Caco-2 (cell line): Measurements from ENCODE around the gene AIG1. TPM values are rescaled to one million over a fixed set of nuclear protein-coding genes. Genes with fewer than 3 reads are reported as not detected.
"Not testable (repeated sequence)": the region's sequence is repeated elsewhere in the genome, so short reads cannot be mapped to it uniquely, and the experiment has no call there.

Experiments used
- BruUV-seq: library from RNA; stranded (reverse); fragments of 400-500 nt; replicated peaks from 2 replicates; lab custom pipeline; 2021; lab: Mats Ljungman, UMichigan
- CTCF ChIA-PET: fragments of 300-600 bp; sonication (Branson Sonifier 250); formaldehyde crosslinking; loops from one replicate; lab custom pipeline; 2022; ENCODE audit warnings: antibody characterized with exemption; lab: Charles Lee
- POLR2A ChIA-PET: fragments of 300-600 bp; sonication (Branson Sonifier 250); formaldehyde crosslinking; loops from one replicate; lab custom pipeline; 2022; ENCODE audit warnings: antibody characterized with exemption; lab: Charles Lee
- DNase-seq, 2 experiments: peaks; one replicate each; pipeline versions ENCODE4 v3.0.0 to v3.0.0-alpha.2; 2020 to 2022
- H3K27me3 ChIP-seq: replicated peaks from 2 replicates; pipeline ENCODE4 v1.6.0; 2011; ENCODE audit warnings: low read length; ENCODE audit not compliant: control insufficient read depth, insufficient read depth
- H3K36me3 ChIP-seq: 2 replicates; pipeline ENCODE4 v1.5.1; 2011; ENCODE audit warnings: low read length; ENCODE audit not compliant: control insufficient read depth, insufficient read depth
- H3K4me1 ChIP-seq: fragments of 250-450 bp; sonication (Bioruptor Pico); 2 replicates; pipeline ENCODE4 v1.5.1; 2020; ENCODE audit warnings: mild to moderate bottlenecking
- H3K4me3 ChIP-seq: 2 replicates; pipeline ENCODE4 v1.5.1; 2011; ENCODE audit warnings: low read depth, mild to moderate bottlenecking, control low read depth, low read length
- H3K9me3 ChIP-seq: fragments of 250-450 bp; sonication (Bioruptor Pico); 2 replicates; pipeline ENCODE4 v1.5.1; 2020; ENCODE audit warnings: mild to moderate bottlenecking, moderate library complexity
- H3K27ac Mint-ChIP-seq: one replicate; pipeline ENCODE4 v1.8.0; 2022; ENCODE audit warnings: mixed read lengths; ENCODE audit not compliant: unreplicated experiment
- H3K27me3 Mint-ChIP-seq: one replicate; pipeline ENCODE4 v1.8.0; 2022; ENCODE audit warnings: mixed read lengths; ENCODE audit not compliant: insufficient read depth, unreplicated experiment
- H3K36me3 Mint-ChIP-seq: one replicate; pipeline ENCODE4 v1.8.0; 2022; ENCODE audit warnings: mild to moderate bottlenecking, mixed read lengths; ENCODE audit not compliant: insufficient read depth, unreplicated experiment
- H3K4me1 Mint-ChIP-seq: one replicate; pipeline ENCODE4 v1.8.0; 2022; ENCODE audit warnings: low read depth, mixed read lengths; ENCODE audit not compliant: unreplicated experiment
- H3K4me3 Mint-ChIP-seq: one replicate; pipeline ENCODE4 v1.8.0; 2022; ENCODE audit warnings: mild to moderate bottlenecking, moderate library complexity, mixed read lengths; ENCODE audit not compliant: unreplicated experiment
- H3K9me3 Mint-ChIP-seq: one replicate; pipeline ENCODE4 v1.8.0; 2022; ENCODE audit warnings: mixed read lengths; ENCODE audit not compliant: unreplicated experiment
- CTCF ChIP-seq, 2 experiments: fragments of 200-600 bp in 1 of 2; IDR thresholded peaks; 1 replicate in 1 of 2; 2 replicates in 1 of 2; pipeline versions ENCODE4 v1.5.1 to v1.8.0; 2011 to 2022; ENCODE audit warnings: antibody characterized with exemption in 1 of 2, control low read depth in 1 of 2, inconsistent platforms in 1 of 2, low read depth in 1 of 2, low read length in 1 of 2, mild to moderate bottlenecking in 1 of 2, moderate library complexity in 1 of 2; ENCODE audit not compliant: insufficient read depth in 1 of 2, severe bottlenecking in 1 of 2, unreplicated experiment in 1 of 2
- intact Hi-C: fragments of 100-400 bp; cut with micrococcal nuclease; formaldehyde crosslinking; loops from one replicate; pipeline ENCODE4 v1.10.0; 2022; ENCODE audit not compliant: unreplicated experiment
- total RNA-seq: library from RNA; stranded (reverse); gene quantifications from 2 replicates; pipeline ENCODE4 v1.2.3, GENCODE V29; 2022

AIG1 gene
- total RNA-seq, 1 experiment from 2014 or later: 27.6 TPM

- Histone ChIP-seq H3K27me3 (no peaks in the 10 kb centered on the region), H3K4me3 (no peak overlapping the region), H3K36me3 (no peaks in the 10 kb centered on the region), H3K9me3 (0 out of 2 replicates have a peak, but pooled peaks cover 1% of the 10 kb centered on the region), H3K4me1 (no peaks in the 10 kb centered on the region)
- POLR2A ChIA-PET: no interaction called here
- no TSS peak for BruUV-seq
- DNase-seq: no peak
- CTCF ChIA-PET: no interaction called here
- Mint-ChIP-seq H3K36me3 (peaks cover under 1% of the 10 kb centered on the region), H3K27ac (no peak overlapping the region), H3K4me3 (no peak overlapping the region), H3K9me3 (peaks cover 6% of the 10 kb centered on the region), H3K27me3 (no peaks in the 10 kb centered on the region), H3K4me1 (no peaks in the 10 kb centered on the region)
- TF ChIP-seq CTCF (IDR thresholded peaks at IDR 0.05; ENCODE audit: insufficient read depth in 1 of 2, low read depth in 1 of 2, low read length in 1 of 2, severe bottlenecking in 1 of 2, unreplicated experiment in 1 of 2): no peak
- intact Hi-C loops: no loop called here
Measured at GRCh38 chr6:143135797-143136561, 75.3 kb downstream of the AIG1 start.

- no peak overlapping the region for H3K4me3 ChIP-seq
- ChIA-PET POLR2A (no interaction called here), CTCF (no interaction called here)
- DNase-seq: peak in 1 of 2 experiments; percentile 3
- no peak overlapping the region for H3K27ac Mint-ChIP-seq
- H3K9me3 ChIP-seq: no peaks in the 10 kb centered on the region
- H3K27me3 ChIP-seq: no peaks in the 10 kb centered on the region
- peak in 1 of 2 experiments; percentile 21 for TF ChIP-seq CTCF (IDR thresholded peaks at IDR 0.05; ENCODE audit: insufficient read depth in 1 of 2, low read depth in 1 of 2, low read length in 1 of 2, severe bottlenecking in 1 of 2, unreplicated experiment in 1 of 2)
- no peaks in the 10 kb centered on the region for H3K9me3 Mint-ChIP-seq
- no peaks in the 10 kb centered on the region for H3K36me3 Mint-ChIP-seq
- no peaks in the 10 kb centered on the region for H3K36me3 ChIP-seq
- intact Hi-C loops: no loop called here
- H3K4me1 Mint-ChIP-seq: no peaks in the 10 kb centered on the region
- H3K4me1 ChIP-seq: no peaks in the 10 kb centered on the region
- H3K27me3 Mint-ChIP-seq: no peaks in the 10 kb centered on the region
- no peak overlapping the region for H3K4me3 Mint-ChIP-seq
- BruUV-seq: no TSS peak
Measured at GRCh38 chr6:143136647-143137046, 76.0 kb downstream of the AIG1 start.

GRCh38 chr6:143139239-143139784 lies 78.6 kb downstream of the AIG1 start:
- Histone ChIP-seq H3K9me3 (no peaks in the 10 kb centered on the region), H3K4me3 (no peak overlapping the region), H3K4me1 (no peaks in the 10 kb centered on the region), H3K36me3 (no peaks in the 10 kb centered on the region), H3K27me3 (no peaks in the 10 kb centered on the region)
- CTCF ChIA-PET: no interaction called here
- no peaks in the 10 kb centered on the region for H3K4me1 Mint-ChIP-seq
- no peaks in the 10 kb centered on the region for H3K36me3 Mint-ChIP-seq
- no peak overlapping the region for H3K27ac Mint-ChIP-seq
- no TSS peak for BruUV-seq
- no peak overlapping the region for H3K4me3 Mint-ChIP-seq
- intact Hi-C loops: no loop called here
- POLR2A ChIA-PET: no interaction called here
- H3K27me3 Mint-ChIP-seq: no peaks in the 10 kb centered on the region
- TF ChIP-seq CTCF (IDR thresholded peaks at IDR 0.05; ENCODE audit: insufficient read depth in 1 of 2, low read depth in 1 of 2, low read length in 1 of 2, severe bottlenecking in 1 of 2, unreplicated experiment in 1 of 2): no peak
- H3K9me3 Mint-ChIP-seq: no peaks in the 10 kb centered on the region
- DNase-seq: no peak

GRCh38 chr6:143139884-143140283 lies 79.2 kb downstream of the AIG1 start:
- H3K9me3 Mint-ChIP-seq, H3K36me3 Mint-ChIP-seq, BruUV-seq, H3K4me1 Mint-ChIP-seq, DNase-seq, H3K27me3 Mint-ChIP-seq, H3K27ac Mint-ChIP-seq, H3K36me3 ChIP-seq, H3K4me3 Mint-ChIP-seq, intact Hi-C loops, H3K9me3 ChIP-seq, CTCF ChIA-PET, H3K4me1 ChIP-seq, H3K4me3 ChIP-seq, POLR2A ChIA-PET, H3K27me3 ChIP-seq: not testable (repeated sequence)
